Measurements from ENCODE around the gene APOBEC4. TPM values are rescaled to one million over a fixed set of nuclear protein-coding genes. Genes with fewer than 3 reads are reported as not detected.
A peak's percentile ranks its signal among the peaks of the same experiment; 100 is the strongest.

APOBEC4 gene
- total and polyA plus RNA-seq, 2 of the 13 experiments (the other 11 are each of a cell fraction or from before 2014, with no cell fraction given): not detected

- TF ChIP-seq KIAA2018 (CRISPR knock-in tag; IDR thresholded peaks at IDR 0.05; ENCODE audit: borderline replicate concordance) (0 out of 2 replicates have a peak, but pooled peaks have one; percentile 65), MTERF4 (CRISPR knock-in tag; IDR thresholded peaks at IDR 0.05) (peak; percentile 41; the same call in 1 of the 2 replicates), TOE1 (CRISPR knock-in tag; IDR thresholded peaks at IDR 0.05) (no peak), RXRB (CRISPR knock-in tag; IDR thresholded peaks at IDR 0.05; ENCODE audit: borderline replicate concordance) (0 out of 2 replicates have a peak, but pooled peaks have one; percentile 4), ZNF260 (CRISPR knock-in tag; IDR thresholded peaks at IDR 0.05; ENCODE audit: borderline replicate concordance, low read depth) (no peak), JUND (CRISPR knock-in tag; IDR thresholded peaks at IDR 0.05) (no peak), KDM1A (CRISPR knock-in tag; IDR thresholded peaks at IDR 0.05) (0 out of 2 replicates have a peak, but pooled peaks have one; percentile 8), ZNF33A (CRISPR knock-in tag; IDR thresholded peaks at IDR 0.05; ENCODE audit: borderline replicate concordance) (0 out of 2 replicates have a peak, but pooled peaks have one; percentile 59), NR2C2 (CRISPR knock-in tag; IDR thresholded peaks at IDR 0.05; ENCODE audit: borderline replicate concordance) (peak; percentile 29; the same call in 1 of the 2 replicates), SOX5 (CRISPR knock-in tag; IDR thresholded peaks at IDR 0.05; ENCODE audit: borderline replicate concordance) (0 out of 2 replicates have a peak, but pooled peaks have one; percentile 29), FOXP1 (IDR thresholded peaks at IDR 0.05) (no peak), FOXP1 (CRISPR knock-in tag; IDR thresholded peaks at IDR 0.05) (no peak), TBX2 (CRISPR knock-in tag; IDR thresholded peaks at IDR 0.05; ENCODE audit: borderline replicate concordance) (no peak), ZNF614 (CRISPR knock-in tag; IDR thresholded peaks at IDR 0.05; ENCODE audit: borderline replicate concordance) (0 out of 2 replicates have a peak, but pooled peaks have one; percentile 2), ESRRA (CRISPR knock-in tag; IDR thresholded peaks at IDR 0.05; ENCODE audit: low read depth) (peak; percentile 50; the same call in 1 of the 2 replicates), ZNF501 (CRISPR knock-in tag; IDR thresholded peaks at IDR 0.05) (0 out of 2 replicates have a peak, but pooled peaks have one; percentile 8), ZFP41 (CRISPR knock-in tag; IDR thresholded peaks at IDR 0.05; ENCODE audit: borderline replicate concordance) (peak; percentile 9; the same call in 1 of the 2 replicates)
- TF ChIP-seq, protein P1, sequence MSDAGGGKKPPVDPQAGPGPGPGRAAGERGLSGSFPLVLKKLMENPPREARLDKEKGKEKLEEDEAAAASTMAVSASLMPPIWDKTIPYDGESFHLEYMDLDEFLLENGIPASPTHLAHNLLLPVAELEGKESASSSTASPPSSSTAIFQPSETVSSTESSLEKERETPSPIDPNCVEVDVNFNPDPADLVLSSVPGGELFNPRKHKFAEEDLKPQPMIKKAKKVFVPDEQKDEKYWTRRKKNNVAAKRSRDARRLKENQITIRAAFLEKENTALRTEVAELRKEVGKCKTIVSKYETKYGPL (CRISPR knock-in tag; IDR thresholded peaks at IDR 0.05): no peak
These were observed 16.8 kb downstream of the APOBEC4 start (continued) for GRCh38 chr1:183636334-183636682.
